Raji (cell line): ENCODE measurements around the gene KCTD8.

Experiments used
- POLR2A ChIP-seq: IDR thresholded peaks from 2 replicates; pipeline ENCODE4 v1.6.1; 2011; ENCODE audit warnings: low read depth, low read length, control low read depth; ENCODE audit not compliant: insufficient read depth

Gene KCTD8

DNA sequence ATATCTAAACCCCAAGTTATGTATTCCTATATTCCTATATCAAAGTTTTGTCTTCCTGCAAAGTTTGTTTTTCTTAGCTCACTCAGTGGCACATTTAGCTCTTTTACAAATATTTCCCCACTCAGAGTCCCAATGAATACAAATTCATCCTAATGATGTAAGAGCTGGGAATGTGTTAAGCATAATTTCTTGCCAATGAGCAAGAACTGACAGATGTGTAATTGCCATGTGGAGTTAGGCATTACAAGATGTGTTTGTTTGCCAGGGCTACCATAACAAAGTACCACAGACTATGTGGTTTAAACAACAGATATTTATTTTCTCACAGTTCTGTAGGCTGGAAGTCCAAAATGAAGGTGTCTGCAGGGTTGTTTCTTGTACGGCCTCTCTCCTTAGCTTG, 302.1 kb downstream of the KCTD8 start:
- no peak for TF ChIP-seq POLR2A

DNA sequence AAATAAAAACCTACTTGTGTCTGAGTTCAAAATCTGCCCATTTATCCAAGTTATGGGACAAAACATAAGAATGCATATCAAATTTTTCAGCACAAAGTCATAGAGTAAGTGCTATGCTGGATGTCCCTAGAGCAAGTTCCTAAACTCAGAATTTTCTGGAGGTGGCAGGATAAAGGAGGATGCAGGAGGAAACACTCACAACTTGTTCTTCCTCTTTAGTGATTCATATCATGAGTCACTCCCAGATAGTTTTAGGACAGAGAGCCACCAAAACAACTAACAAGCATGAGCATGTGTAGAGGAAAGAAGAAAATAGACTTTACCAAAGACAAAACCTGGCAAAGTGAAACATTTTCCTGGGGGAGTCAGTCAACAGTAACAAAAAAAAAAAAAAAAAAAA, 302.7 kb downstream of the KCTD8 start:
- TF ChIP-seq POLR2A: no peak

DNA sequence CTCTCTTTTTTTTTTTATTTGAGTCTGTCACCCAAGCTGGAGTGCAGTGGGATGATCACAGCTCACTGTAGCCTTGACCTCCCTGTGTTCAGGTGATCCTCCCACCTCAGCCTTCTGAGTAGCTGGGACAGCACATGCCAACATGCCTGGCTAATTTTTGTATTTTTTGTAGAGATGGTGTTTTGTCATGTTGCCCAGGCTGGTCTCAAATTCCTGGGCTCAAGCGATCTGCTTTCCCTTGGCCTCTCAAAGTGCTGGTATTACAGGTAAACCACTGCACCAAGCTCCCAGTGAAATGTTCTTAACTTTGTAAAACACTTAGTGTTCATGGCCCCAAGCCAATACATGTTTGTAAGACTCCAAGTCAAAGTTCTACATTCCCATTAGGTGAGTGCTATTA, 316.1 kb downstream of the KCTD8 start:
- no peak for TF ChIP-seq POLR2A
